ENCODE measurements around the gene BICRA.
"Not testable (repeated sequence)": the region's sequence is repeated elsewhere in the genome, so short reads cannot be mapped to it uniquely, and the experiment has no call there.

The BICRA gene

GRCh38 chr19:47695533-47696262 lies 86.8 kb downstream of the BICRA start:
- DNase-seq, result no peak

DNA sequence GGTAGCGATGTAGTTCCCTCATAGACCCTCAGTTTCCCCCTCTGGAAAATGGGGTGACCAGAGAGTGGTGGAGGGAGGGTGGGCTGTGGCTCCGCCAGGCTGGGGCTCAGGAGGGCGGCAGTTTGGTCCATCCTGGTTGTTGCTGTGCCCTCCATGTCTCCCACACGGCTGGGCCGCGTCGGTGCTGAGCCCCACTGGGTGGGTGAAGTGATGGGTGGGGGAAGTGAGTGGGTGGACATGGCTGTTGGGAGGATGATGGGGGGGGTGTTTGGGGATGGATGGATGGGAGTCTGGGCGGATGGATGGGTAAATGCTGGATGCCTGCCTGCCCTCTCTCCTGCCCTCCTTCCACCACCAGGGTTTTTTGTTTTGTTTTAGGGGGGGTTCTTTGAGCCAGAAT lies 87.7 kb downstream of the BICRA start:
- DNase-seq, result no peak

DNA sequence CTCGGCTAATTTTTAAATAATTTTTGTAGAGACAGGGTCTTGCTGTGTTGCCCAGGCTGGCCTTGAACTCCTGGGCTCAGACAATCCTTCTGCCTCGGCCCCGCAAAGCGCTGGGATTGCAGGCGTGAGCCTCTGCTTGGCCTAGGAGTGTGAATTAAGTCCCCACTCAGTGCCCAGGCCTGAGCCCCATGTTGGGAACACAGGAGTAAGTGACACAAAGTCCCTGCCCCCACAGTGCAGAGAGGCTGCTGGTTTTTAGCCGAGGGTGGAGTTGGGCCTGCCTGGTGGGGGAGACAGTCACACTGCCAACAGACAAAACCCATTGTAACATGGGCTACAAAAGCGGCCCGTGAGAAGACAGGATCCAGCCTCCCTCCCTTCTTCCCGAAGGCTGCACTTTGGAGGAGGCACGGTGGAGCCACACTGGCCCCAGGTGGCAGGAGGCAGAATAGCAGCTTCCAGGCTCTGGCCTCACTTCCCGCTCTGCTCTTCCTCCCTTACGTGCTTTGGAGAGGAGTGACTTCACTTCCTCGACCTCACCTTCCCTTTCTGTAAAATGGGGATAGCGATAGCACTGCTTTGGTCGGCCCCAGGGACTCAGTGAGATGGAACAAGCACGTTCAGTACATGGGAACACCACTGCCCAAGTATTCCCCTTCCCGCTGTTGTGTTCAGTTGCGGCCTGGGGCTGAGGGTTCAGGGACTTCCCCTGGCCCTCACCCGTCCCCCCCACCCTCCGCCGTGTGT lies 89.1 kb downstream of the BICRA start:
- DNase-seq, result peak; percentile 23

DNA sequence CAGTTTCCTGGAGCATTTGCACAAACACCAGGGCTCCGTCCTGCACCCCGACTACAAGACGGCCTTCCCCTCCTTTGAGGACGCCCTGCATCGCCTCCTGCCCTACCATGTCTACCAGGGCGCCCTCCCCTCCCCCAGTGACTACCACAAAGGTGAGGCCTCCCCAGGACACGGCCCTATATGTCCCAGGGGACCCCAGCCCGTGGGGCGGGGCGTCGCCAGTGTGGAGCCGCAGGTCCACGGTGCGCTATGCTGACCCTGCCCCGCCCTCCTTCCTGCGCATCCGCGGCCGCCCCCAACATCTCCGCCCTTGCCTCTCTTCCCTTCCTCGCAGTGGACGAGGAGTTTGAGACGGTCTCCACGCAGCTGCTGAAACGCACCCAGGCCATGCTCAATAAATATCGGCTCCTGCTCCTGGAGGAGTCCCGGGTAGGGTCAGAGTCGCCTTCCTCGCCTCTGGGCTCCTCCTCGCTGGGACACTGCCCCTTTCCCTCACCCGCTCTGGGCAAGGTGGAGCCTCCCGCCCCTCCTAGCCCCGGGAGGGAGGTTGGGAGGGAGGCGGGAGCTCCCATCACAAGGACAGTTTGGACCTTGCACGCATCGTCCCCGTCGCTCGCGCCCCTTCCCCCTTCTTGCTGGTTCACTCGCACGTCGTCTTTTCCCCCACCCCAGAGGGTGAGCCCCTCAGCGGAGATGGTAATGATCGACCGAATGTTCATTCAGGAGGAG lies 89.9 kb downstream of the BICRA start:
- no peak for DNase-seq

DNA sequence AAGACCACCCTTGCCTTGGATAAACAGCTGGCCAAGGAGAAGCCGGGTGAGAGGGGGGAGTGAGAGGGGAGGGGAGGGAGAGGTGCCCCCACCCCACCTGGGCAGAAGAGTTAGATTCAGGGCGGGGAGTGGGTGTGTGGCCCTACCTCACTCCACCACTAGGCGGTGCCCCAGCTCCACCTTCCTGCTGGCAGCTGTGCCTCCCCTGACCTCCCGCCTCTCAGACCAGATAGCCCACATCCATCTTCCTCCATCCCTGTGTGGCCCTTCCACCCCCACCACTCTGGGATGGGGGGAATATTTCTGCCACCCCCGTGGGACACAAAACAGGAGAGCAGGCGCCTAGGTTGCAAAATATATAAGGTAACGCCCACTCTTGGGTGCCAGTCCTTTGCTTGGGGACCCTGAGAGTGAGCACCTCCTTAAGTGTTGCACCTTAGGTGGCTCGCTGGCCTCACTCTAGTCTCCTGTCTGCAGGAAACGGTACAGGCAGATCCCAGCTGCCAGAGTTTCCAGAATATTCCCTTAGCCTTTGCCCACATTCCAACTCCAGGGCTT lies 90.5 kb downstream of the BICRA start:
- peak; percentile 38 for DNase-seq

DNA sequence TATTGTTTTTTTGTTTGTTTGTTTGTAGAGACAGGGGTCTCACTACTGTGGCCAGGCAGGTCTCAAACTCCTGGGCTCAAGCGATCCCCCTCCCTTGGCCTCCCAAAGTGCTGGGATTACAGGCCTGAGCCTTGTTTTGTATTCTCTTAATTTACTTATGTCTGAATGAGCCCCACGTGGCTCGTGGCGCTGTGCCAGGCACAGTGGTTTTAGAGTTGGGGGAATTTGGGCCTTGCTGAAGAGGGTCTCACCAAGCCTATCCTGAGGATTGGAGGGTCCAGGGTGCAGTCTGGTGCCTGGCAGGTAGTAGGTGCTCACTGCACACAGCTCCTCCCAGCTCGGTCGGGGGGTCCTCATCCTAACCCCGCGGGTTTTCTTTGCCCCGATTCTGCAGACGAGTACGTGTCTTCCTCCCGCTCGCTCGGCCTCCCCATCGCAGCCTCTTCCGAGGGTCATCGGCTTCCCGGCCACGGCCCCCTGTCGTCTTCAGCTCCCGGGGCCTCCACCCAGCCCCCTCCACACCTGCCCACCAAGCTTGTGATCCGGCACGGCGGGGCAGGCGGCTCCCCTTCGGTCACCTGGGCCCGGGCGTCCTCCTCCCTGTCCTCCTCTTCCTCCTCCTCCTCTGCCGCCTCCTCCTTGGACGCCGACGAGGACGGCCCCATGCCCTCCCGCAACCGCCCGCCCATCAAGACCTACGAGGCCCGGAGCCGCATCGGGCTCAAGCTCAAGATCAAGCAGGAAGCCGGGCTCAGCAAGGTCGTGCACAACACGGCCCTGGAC lies 92.2 kb downstream of the BICRA start:
- DNase-seq, result no peak

- DNase-seq, result no peak
Observed at GRCh38 chr19:47701717-47702552, 93.0 kb downstream of the BICRA start.

GRCh38 chr19:47702671-47703070 lies 93.7 kb downstream of the BICRA start:
- DNase-seq, result no peak

GRCh38 chr19:47703301-47703700 lies 94.4 kb downstream of the BICRA start:
- DNase-seq, result no peak

- DNase-seq, result no peak
Observed at GRCh38 chr19:47704024-47704423, 95.1 kb downstream of the BICRA start.

DNA sequence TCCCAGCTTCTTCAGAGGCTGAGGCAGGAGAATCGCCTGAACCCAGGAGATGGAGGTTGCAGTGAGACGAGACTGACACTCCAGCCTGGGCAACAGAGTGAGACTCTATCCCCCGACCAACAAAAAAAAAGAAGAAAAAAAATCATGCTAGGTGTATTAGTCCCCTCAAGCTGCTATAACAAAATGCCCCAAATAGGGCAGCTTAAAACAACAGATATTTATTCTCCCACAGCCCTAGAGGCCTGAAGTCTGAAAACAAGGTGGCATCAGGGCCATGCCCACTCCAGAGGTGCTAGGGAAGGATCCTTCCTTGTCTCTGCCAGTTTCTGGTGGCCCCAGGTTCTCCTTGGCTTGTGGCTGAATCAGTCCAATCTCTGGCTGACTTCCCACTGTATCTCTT lies 95.7 kb downstream of the BICRA start:
- no peak for DNase-seq

- DNase-seq, result peak; percentile 67
Observed at GRCh38 chr19:47707135-47707925, 98.4 kb downstream of the BICRA start.

DNA sequence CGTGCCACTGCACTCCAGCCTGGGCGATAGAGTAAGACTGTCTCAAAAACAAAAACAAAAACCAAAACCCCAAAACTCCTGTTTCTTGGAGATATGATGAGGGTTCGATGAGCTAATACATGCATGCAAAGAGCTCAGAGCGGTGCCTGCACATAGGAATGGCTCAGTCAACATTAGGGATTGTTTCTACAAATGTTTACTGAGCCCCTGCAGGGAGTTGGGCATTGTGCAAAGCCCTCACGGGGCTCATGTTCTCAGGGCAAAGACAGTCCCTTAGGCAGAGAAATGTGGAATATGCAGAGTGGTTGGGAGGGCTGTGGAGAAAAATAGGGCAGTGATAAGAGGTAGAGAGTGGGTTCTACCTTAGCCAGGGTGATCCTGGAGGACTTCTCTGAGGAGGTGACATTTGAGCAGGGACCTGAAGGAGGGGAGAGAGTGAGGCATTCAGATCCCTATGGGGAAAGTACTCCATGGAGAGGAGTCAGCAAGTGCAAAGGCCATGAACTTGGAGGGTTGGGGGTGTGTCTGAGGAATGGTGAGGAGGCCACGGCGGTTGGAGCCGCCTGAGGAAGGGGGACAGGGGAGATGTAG lies 102.8 kb downstream of the BICRA start:
- DNase-seq, result no peak

DNA sequence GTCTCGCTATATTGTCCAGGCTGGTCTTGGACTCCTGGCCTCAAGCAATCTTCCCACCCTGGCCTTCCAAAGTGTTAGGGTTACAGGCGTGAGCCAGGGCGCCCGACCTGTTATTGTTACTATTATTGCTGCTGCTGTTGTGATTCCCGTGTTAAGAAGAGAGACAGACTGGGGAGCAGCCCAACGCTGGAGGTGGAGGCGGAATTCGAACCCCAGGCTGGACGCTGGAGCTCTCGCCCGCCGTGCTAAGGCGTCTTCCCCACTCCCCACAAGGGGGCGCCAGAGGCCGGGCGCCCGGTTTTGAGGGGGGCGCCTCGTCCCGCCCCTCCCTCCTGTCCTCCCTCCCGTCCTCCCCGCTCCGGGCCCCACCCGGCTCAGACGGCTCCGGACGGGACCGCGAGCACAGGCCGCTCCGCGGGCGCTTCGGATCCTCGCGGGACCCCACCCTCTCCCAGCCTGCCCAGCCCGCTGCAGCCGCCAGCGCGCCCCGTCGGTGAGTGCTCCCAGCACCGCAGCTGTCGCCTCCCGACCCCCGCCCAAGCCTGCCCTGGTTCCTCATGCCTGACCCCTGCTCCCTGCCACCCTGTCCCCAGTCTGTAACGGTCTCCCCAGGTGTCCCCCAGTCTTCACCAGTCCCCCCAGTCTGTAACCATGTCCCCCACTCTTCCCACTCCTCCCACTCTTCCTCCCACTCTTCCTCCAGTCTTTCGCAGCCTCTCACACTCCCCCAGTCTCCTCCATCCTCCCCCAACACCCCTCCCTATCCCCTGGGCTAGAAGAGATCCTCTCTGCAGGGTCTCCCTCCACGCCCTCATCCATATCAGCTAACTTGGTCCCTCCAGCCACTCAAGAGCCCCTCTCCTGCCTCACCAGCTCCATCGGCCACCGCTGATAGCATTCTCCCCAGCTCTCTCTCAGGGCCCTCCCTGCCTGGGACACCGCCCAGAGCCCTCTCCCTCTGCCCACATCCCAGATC lies 104.4 kb downstream of the BICRA start, which contains the start of gene EHD2:
Gene EHD2 (plus strand): TSS at position 377 of the 976 bp plus-strand sequence. CDS start 3,191 bp downstream, outside the sequence.
- DNase-seq, result peak; percentile 38

- DNase-seq, result no peak
Observed at GRCh38 chr19:47714339-47714738, 105.4 kb downstream of the BICRA start.

DNA sequence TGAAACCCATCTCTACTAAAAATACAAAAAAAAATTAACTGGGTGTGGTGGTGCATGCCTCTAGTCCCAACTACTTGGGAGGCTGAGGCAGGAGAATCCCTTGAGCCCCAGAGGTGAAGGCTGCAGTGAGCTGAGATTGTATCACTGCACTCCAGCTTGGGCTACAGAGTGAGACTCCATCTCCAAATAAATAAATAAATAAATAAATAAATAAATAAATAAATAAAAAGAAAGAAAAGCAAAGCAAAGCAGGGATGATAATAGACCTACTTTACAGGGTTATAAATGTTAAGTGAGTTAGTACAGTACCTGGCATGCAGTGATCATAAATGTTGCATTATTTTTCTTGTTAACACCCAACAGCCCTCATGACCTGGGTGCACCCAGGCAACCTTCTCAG lies 105.9 kb downstream of the BICRA start:
- DNase-seq, result not testable (repeated sequence)

DNA sequence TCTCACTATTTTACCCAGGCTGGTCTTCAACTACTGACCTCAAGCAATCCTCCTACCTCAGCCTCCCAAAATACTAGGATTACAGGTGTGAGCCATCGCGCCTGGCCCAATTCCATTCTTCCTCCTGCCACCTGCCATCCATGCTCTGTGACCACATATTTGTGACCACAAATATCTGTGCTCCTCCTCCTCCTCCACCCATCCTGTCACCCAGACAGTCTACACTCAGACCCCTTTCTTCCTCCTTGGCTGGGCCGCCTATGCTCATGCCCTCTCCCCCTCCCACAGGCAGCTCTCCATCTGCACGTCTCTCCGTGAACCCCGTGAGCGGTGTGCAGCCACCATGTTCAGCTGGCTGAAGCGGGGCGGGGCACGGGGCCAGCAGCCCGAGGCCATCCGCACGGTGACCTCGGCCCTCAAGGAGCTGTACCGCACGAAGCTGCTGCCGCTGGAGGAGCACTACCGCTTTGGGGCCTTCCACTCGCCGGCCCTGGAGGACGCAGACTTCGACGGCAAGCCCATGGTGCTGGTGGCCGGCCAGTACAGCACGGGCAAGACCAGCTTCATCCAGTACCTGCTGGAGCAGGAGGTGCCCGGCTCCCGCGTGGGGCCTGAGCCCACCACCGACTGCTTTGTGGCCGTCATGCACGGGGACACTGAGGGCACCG lies 107.5 kb downstream of the BICRA start:
- DNase-seq, result no peak

GRCh38 chr19:47718415-47719046 lies 109.6 kb downstream of the BICRA start:
- not testable (repeated sequence) for DNase-seq

Measured in activated gamma-delta T cell treated with Interleukin-2 at 50 U/mL for 16 hours (primary cell).